Middle frontal gyrus (tissue), 1 donor: ENCODE data around the gene FMO2.

Source experiments
- DNase-seq: peaks from one replicate; pipeline ENCODE4 v3.0.0-alpha.2; 2015; ENCODE audit warnings: low spot score; ENCODE audit errors: extremely low spot score

FMO2 gene

GRCh38 chr1:171174560-171175294 lies 10.4 kb upstream of the FMO2 start:
- DNase-seq = no peak

- no peak for DNase-seq
Measured at GRCh38 chr1:171177261-171177660, 7.8 kb upstream of the FMO2 start.

- DNase-seq = no peak
Measured at GRCh38 chr1:171179318-171180227, 5.5 kb upstream of the FMO2 start.

GRCh38 chr1:171180670-171181069 lies 4.4 kb upstream of the FMO2 start:
- no peak for DNase-seq

GRCh38 chr1:171188388-171189266 lies 3.5 kb downstream of the FMO2 start:
- DNase-seq = no peak

- DNase-seq = no peak
Measured at GRCh38 chr1:171191992-171192391, 6.9 kb downstream of the FMO2 start.

GRCh38 chr1:171195767-171196166 lies 10.7 kb downstream of the FMO2 start:
- no peak for DNase-seq

GRCh38 chr1:171196351-171196750 lies 11.3 kb downstream of the FMO2 start:
- DNase-seq = no peak

- no peak for DNase-seq
Measured at GRCh38 chr1:171198081-171198480, 13.0 kb downstream of the FMO2 start.

- DNase-seq = no peak
Measured at GRCh38 chr1:171204296-171204695, 19.2 kb downstream of the FMO2 start.

- DNase-seq = no peak
Measured at GRCh38 chr1:171206204-171206977, 21.3 kb downstream of the FMO2 start.

GRCh38 chr1:171206978-171207355 lies 21.9 kb downstream of the FMO2 start:
- DNase-seq = no peak

- no peak for DNase-seq
Measured at GRCh38 chr1:171207377-171207776, 22.3 kb downstream of the FMO2 start.

GRCh38 chr1:171210355-171210754 lies 25.3 kb downstream of the FMO2 start:
- no peak for DNase-seq

- no peak for DNase-seq
Measured at GRCh38 chr1:171212607-171213351, 27.7 kb downstream of the FMO2 start.

- DNase-seq = no peak
Measured at GRCh38 chr1:171213559-171214454, 28.7 kb downstream of the FMO2 start.

GRCh38 chr1:171217658-171218443 lies 32.8 kb downstream of the FMO2 start:
- DNase-seq = no peak

- DNase-seq = no peak
Measured at GRCh38 chr1:171218661-171219060, 33.6 kb downstream of the FMO2 start.
